HG03442 (cell line): Measurements from ENCODE around the gene FXN.
"Not testable (repeated sequence)": the region's sequence is repeated elsewhere in the genome, so short reads cannot be mapped to it uniquely, and the experiment has no call there.

Source experiments
- ATAC-seq: cut with Tn5 transposase; IDR thresholded peaks from one replicate; pipeline ENCODE4 v1.9.1; 2021; ENCODE audit warnings: mild to moderate bottlenecking, moderate library complexity; ENCODE audit not compliant: unreplicated experiment

FXN gene

DNA sequence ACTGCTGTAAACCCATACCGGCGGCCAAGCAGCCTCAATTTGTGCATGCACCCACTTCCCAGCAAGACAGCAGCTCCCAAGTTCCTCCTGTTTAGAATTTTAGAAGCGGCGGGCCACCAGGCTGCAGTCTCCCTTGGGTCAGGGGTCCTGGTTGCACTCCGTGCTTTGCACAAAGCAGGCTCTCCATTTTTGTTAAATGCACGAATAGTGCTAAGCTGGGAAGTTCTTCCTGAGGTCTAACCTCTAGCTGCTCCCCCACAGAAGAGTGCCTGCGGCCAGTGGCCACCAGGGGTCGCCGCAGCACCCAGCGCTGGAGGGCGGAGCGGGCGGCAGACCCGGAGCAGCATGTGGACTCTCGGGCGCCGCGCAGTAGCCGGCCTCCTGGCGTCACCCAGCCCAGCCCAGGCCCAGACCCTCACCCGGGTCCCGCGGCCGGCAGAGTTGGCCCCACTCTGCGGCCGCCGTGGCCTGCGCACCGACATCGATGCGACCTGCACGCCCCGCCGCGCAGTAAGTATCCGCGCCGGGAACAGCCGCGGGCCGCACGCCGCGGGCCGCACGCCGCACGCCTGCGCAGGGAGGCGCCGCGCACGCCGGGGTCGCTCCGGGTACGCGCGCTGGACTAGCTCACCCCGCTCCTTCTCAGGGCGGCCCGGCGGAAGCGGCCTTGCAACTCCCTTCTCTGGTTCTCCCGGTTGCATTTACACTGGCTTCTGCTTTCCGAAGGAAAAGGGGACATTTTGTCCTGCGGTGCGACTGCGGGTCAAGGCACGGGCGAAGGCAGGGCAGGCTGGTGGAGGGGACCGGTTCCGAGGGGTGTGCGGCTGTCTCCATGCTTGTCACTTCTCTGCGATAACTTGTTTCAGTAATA, at the start of gene FXN:
TSS of gene FXN (plus strand) at position 315 of the 871 bp plus-strand sequence. CDS start at position 346, 31 bp downstream.
- peak; percentile 91 for ATAC-seq

DNA sequence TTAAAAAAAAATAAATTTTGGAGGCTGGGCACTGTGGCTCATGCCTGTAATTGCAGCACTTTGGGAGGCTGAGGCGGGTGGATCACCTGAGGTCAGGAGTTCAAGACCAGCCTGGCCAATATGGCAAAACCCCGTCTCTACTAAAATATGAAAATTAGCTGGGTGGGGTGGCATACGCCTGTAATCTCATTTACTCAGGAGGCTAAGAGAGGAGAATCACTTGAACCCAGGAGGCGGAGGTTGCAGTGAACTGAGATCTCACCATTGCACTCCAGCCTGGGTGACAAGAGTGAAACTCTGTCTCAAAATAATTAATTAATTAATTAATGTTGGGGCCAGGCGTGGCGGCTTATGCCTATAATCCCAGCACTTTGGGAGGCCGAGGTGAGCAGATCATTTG, 48.6 kb upstream of the FXN start:
- ATAC-seq: not testable (repeated sequence)

DNA sequence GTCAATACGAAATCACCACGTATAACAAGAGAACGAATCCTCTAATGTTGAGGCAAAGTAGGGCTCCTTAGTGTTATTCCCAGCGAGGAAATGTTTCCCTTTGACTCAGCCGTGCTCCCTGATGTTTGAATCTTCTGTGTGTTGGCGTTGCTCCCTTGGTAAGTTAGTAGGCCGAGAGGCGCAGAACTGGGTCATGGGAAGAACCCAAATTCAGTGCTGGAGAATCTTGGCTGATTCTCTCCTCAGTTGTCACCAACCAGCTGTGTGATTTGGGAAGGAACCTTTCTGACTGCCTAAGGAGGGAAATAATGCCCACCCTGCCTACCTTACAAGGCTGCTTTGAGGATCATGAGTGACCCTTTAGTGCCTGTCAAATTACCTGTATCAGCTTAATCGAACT, 44.1 kb upstream of the FXN start:
- ATAC-seq: no peak

DNA sequence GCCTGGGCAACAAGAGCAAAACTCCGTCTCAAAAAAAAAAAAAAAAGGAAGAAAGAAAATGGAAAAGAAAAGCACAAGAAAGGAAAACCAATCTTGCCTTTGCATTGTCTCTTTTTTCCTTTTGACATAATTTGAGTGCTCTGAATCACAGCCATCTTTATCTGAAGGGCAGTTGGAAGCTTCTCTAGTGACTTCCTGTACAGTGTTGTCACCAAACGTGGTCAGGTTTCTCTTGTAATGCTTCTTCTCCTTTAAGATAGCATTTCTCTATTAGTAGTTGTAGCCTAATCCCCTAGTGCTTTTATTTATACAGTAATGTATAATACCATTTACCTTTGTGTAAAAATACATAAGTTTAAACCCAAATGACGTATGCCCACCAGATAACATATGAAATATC, 39.8 kb upstream of the FXN start:
- no peak for ATAC-seq

DNA sequence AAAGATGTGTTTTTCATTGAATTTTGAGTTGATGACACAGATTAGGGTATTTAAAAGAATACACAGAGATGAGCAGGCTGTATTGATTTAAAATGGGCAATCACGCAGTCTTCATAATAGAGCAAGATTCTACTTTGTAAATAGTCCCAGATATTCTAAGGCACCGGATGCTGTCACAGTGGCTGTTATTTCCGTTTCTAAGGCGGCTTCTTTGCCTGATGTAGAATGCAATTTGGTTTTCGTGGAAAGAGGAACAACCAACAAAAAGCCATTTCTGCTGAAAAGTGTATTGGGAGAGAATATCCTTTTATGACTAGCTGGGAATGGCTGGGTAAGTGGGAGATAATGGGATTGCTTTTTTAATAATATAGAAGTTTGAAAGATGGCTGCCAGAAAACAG, 39.1 kb upstream of the FXN start:
- ATAC-seq: no peak

DNA sequence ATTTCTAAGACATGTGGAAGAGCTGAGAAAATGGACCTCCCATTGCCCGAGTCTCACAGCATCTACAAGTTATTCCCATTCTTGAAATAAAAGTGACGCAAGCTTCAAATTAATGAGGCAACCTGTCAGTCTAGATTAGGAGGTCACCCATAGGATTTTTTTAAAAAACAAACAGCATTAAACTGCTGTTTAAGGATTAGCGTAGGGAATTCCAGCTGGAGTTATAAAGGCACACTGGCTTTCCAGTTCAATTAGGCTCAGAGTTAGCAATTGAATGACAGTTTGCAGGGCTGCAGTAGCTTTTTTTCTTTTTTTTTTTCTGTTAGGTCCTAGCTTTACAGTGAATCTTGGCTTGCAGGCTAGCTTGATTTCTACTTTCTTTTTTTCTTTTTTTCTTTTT, 37.9 kb upstream of the FXN start:
- no peak for ATAC-seq

DNA sequence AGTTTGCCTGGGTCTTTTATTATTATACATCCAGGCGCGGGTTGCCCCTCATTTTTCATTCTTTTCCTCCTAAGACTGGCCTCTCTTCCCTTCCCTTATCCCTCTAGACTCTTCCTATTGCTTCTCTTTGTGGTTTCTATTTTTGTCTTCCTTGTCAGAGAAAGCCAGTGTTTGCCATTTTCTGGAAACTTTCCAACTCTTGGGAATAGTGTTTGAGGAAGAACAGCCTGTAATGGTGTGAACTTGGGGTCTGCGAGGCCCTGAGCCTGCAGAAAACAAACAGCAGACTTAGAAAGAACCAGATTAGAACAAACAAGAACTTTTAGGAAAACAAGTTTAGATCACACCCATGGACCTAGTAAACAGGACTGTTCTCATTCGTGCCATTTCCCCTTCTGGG, 37.2 kb upstream of the FXN start:
- ATAC-seq: no peak

DNA sequence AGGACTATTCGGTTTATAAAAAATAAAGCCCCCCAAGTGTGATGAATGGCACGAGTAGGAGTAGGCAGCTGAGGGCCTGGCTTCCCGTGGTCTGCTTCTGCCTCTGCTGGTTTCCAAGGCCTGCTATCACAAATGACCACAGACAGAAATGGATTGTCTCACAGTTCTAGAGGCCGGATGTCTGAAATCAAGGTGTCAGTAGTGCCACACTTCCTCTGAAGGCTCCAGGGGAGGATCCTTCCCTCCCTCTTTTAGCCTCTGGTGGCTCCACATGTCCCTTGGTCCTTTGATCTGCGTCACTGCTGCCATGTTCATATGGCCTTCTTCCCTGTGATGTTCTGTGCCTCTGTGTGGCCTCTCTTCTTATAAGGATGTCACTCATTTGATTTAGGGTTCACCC, 36.7 kb upstream of the FXN start:
- no peak for ATAC-seq

DNA sequence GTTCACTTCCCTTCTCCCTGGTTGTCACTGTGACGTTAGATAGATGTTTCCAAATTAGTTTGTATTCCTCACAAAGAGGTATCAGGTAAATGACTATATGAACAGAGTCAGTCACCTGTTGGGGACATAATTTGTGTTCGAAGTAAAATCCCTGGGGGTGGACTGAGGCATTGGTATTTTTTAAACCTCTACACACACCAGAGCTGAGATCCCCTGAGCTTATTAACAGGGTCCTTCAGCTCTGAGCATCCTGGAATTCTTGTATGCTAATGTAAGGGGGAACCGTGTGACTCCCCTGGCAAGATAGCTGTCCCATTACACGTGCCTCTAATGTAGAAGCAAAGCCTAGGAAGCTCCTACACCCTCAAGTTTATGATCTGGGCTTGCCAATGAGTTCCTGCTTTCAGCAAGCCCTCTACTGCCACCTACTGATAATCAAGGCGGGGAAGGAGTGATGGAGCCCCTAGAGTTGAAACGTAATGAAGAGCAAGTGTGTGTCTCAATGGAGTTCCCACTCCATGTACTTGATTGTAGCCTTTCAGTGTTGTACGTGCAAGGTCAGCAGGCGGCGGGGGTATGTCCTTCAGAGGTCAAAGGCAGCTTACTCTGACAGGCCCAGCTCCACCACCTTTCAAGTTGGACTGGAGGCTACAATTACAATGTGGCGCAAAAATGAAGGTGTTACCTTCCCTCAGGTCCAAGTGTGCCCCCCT, 36.0 kb upstream of the FXN start:
- ATAC-seq: peak; percentile 90

DNA sequence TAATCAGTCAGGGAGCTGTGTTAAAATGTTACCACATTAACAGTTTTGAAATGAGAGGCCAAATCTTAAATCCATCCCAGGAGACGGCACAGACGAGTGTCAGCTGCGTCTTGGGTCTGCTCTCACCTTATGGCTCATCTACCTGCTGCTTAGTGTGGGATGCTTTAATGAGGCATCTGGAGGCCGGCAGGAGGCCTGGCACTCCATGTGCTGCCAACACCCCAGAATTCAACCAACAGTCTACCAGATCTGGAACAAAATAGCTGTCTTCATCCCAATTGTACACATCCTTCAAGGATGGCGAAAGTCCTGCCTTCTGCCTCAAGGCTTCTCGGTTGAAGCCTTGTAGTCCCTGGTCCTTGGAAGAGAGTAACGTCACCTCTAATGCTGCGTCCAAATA, 33.6 kb upstream of the FXN start:
- no peak for ATAC-seq

DNA sequence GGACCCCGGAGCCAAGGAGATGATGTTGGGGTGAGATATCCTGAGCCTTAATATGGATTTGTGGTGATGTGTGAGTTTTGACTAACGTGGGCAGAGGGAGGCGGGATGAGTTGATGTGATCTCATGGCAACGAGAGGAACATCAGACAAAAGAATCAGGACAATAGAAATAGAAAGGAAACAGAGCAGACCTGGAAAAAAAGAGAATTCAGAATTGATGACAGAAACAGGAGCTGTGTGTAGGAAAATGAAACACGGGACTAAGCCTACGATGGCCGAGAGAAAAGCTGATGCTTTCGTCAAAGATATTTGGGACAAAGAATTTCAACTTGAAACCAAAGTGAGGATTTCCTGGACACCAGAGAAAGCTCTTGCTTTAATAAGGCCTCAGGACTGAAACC, 32.5 kb upstream of the FXN start:
- no peak for ATAC-seq

DNA sequence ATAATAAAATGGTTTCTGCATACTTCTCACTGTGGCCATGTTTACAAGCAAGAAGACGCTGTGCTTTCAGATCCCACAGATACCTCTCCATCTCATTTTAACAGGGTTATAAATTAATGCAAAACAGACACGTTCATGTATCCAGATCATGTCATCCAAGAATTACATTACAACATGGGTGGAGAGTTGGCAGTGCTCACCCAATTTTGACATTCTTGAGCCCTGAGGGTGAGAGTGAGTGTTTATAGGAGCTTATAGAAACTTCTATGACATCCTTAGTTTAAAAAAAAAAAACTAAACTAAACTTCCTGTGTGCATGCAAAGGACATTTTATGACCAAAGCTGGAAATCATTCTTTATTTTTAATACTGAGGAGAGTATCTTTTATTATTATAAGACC, 30.7 kb upstream of the FXN start:
- ATAC-seq: no peak

DNA sequence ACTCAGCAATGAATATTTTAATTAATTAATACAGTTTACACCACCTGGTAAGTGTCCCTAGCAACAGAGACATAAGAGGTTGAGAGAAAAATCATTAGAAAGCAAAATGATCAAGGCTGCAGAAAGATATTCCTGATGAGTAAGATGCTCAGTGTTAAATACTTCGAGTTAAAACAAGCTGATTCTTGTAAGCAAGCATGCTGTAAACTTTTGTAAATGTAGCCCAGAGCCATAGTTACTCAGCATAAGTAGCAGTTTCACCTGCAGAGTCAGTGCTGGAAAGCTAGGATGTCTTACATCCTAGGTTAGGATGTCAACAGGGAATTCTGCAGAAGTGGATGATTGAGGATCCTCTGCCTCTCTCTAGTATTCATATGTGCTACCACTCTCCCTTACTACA, 25.8 kb upstream of the FXN start:
- no peak for ATAC-seq

DNA sequence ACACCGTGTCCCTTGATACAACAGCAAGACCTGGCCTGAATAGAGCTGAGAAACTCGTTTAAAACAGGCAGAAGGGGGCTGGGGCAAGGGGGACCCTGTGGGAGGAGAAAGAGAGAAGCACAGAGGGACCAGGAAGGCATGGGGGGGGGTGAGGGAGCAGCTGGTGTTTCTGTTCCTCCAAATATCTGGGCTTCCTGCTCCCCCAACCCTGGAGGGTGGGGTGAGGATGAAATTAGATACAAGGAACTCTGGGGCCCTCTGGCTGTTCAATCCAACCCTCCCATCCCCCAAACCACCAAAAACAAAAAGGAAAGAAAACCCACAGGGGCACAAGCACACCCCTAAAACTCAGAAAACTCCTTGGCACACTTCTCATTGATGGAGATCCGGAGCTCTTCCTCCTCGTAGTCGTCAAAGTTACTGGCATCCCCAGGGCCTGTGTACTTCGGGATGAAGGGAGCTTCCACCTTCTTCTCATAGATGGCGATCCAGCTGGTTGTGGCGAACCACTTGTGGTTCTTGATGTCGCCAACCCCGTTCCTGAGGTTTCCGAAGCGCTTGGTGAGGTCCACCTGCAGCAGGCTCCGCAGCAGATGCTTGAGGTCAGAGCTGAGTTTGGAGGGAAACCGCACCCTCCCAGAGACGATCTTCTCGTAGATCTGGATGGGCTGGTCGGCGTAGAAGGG, 22.7 kb upstream of the FXN start:
- no peak for ATAC-seq

DNA sequence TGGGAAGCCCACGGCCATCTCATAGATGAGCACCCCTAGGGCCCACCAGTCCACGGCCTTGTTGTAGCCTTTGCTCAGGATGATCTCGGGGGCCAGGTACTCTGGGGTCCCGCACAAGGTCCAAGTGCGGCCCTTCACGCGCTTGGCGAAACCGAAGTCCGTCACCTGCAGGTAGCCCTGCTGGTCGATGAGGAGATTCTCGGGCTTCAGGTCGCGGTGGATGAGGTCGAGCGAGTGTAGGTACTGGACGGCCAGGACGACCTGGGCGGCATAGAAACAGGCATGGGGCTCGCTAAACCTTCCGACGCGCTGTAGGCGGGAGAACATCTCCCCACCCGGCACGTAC, 22.2 kb upstream of the FXN start:
- no peak for ATAC-seq

DNA sequence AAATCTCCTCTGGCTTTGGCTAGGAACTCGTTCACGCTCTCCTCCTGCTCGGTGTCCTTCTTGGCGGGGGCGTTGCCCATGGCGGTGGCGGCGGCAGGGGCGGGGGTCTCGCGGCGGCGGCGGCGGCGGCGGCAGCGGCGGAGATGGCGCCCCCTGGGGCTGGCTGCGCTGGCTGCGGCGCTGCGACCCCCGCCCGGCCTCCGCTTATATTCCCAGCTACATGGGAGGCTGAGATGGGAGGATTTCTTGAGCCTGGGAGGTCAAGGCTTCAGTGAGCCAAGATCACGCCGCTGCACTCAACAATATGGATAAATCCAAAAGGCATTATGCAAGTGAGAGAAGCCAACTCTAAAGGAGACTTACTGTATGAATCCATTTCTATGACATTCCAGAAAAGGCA, 21.5 kb upstream of the FXN start, which contains the start of gene PRKACG:
TSS of gene PRKACG (minus strand) at position 101 of the 400 bp plus-strand sequence. CDS start at position 80, 21 bp downstream.
- ATAC-seq: no peak

DNA sequence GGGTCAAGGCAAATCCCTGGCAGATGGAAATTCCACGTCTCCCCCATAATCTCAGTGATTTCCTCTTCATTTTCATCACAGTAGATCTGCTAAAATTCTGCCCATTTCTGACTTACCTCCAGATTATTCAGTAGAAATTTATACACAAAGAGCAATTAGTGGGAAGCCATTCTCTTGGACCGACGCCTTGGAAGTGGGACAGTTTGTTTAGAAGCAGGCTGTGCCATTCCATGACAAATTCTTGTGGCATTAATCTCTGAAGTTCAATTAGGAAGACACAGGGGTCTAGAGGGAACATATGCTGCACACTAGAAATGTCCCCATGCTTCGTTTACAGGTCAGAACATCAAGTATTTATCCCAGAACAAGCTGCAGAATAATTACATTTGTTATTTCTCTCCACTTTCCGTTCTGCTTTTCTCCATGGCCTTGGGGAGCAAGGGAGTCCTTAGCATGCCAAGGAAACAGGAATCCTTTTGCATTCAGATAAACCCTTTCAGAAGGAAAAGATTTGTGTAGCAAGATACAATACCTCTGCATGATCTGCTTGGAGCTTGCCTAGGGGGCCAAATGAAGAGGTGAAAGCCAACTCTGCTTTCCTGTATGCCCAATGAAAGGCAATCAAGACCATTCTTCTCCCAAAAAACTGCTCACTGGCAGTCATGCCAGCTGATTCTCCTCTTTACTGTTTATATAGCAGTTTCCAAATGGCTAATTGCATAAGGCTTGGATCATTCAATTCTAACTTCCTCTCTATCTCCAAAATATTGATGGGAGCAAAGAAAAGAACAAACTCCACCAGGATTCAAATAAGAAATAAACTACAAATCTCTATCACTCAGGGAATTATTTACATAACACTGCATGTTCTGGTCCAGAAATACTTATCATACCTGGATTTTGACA, 19.1 kb upstream of the FXN start:
- no peak for ATAC-seq

DNA sequence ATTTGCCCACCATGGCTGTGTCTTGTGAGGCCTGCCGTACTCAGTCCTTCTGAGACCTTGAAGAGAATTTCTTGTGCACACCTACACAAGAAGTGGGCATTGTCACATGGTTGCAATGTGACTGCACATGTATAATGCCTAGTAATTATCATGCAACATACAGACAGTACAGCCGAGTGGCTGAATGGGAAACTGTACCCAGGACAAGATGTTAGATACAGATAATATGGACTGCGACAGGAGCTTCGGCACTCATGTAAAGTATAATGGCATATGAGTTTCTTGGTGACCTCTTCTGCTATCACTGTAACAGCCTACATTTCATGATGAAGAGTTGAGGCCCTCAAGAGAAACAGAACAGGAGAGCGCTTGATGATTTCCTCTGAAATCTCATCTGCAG, 16.8 kb upstream of the FXN start:
- ATAC-seq: no peak

DNA sequence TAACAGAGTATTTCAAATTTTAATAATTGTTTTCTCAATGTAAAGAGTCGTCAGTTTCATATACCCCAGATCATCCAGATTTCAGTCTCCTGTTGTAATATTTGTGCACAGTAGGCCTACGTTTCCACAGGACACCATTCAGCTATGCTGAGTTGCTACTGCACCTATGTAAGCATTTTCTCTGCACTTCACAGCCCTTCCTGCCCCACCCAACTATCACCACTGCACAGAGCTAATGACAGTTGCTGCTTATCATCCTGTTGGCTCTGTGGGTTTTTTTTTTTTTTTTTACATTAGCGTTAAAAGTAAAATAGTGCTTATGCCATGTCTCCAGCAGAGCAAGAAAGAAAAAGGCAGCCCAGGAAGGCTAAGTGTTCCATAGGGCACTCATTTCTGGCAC, 15.7 kb upstream of the FXN start:
- ATAC-seq: no peak

DNA sequence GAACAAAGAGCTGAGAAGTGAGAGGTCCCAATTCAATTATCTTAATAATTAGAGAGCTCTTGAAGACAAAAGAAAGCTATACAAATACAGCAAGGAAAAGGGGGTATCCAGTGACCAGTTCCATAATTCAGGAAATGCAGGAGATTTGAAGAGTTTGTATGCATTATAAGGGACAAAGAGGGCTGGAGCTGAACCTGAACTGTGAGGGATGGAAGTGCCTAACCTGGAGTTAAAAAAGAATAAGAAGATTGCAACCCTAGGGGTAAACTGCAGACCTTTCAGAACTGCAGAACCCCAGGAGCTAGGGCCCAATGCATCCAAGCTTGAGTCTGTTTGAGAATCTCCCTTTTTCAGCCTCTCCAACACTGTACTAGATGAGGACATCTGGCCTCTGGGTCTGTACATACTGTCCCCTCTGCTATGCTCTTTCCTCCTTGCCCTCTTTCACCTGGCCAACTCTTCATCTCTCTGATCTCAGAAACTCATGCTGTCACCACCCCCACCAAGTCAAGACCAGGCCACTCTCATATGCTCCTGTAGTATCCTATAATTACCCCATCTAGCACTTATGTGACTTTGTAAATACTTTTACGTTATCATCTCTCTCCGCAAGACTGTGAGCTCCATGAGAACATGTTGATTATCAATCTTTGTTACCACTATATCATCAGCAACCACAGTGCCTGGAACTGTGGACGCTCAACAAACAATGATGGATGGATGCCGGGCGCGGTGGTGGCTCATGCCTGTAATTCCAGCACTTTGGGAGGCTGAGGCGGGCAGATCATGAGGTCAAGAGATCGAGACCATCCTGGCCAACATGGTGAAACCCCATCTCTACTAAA, 15.0 kb upstream of the FXN start:
- no peak for ATAC-seq
